ENCODE measurements around the gene ARID4A. TPM values are rescaled to one million over a fixed set of nuclear protein-coding genes. Genes with fewer than 3 reads are reported as not detected.
A peak's percentile ranks its signal among the peaks of the same experiment; 100 is the strongest.
"Not testable (repeated sequence)": the region's sequence is repeated elsewhere in the genome, so short reads cannot be mapped to it uniquely, and the experiment has no call there.

The ARID4A gene
- total and polyA plus RNA-seq, 2 experiments from 2014 or later, result 15.9 to 17.2 TPM

- no peak for DNase-seq (ENCODE audit: low spot score)
- Histone ChIP-seq H3K4me3 (no peak overlapping the region), H3K4me2 (no peak overlapping the region), H3K4me1 (ENCODE audit: insufficient read depth) (no peaks in the 10 kb centered on the region), H3K9me2 (replicated peaks; ENCODE audit: insufficient read depth) (no peaks in the 10 kb centered on the region), H3K27me3 (no peaks in the 10 kb centered on the region), H3K9me3 (ENCODE audit: low read depth) (no peaks in the 10 kb centered on the region), H3K27ac (no peak overlapping the region), H4K20me1 (ENCODE audit: insufficient read depth, poor library complexity, severe bottlenecking) (no peaks in the 10 kb centered on the region), H3K79me2 (no peaks in the 10 kb centered on the region), H3K36me3 (replicated peaks; ENCODE audit: insufficient read depth, low read depth) (no peaks in the 10 kb centered on the region), H2AFZ (no peak overlapping the region)
- 88% methylated on average over 4 of the region's 4 CpGs for WGBS (ENCODE audit: low lambda C conversion rate, missing lambda C conversion rate)
- TF ChIP-seq CTCF (IDR thresholded peaks at IDR 0.05; ENCODE audit: poor library complexity) (no peak), EZH2 (IDR thresholded peaks at IDR 0.05; ENCODE audit: borderline replicate concordance) (no peak), EZH2phosphoT487 (IDR thresholded peaks at IDR 0.05; ENCODE audit: low read depth, severe bottlenecking, unreplicated experiment) (no peak)
These were observed 55.4 kb downstream of the ARID4A start for GRCh38 chr14:58353516-58354299.

GRCh38 chr14:58354808-58355207, 56.5 kb downstream of the ARID4A start:
- DNase-seq (ENCODE audit: low spot score), result no peak
- Histone ChIP-seq H3K4me2 (no peak overlapping the region), H3K27ac (peak overlapping the region; percentile 67), H4K20me1 (ENCODE audit: insufficient read depth, poor library complexity, severe bottlenecking) (no peaks in the 10 kb centered on the region), H3K27me3 (no peaks in the 10 kb centered on the region), H3K4me1 (ENCODE audit: insufficient read depth) (no peaks in the 10 kb centered on the region), H3K9me3 (ENCODE audit: low read depth) (no peaks in the 10 kb centered on the region), H3K79me2 (no peaks in the 10 kb centered on the region), H3K36me3 (replicated peaks; ENCODE audit: insufficient read depth, low read depth) (no peaks in the 10 kb centered on the region), H3K9me2 (replicated peaks; ENCODE audit: insufficient read depth) (no peaks in the 10 kb centered on the region), H2AFZ (no peak overlapping the region), H3K4me3 (no peak overlapping the region)
- WGBS (ENCODE audit: low lambda C conversion rate, missing lambda C conversion rate), result 89% methylated on average over 2 of the region's 2 CpGs
- no peak for TF ChIP-seq EZH2phosphoT487 (IDR thresholded peaks at IDR 0.05; ENCODE audit: low read depth, severe bottlenecking, unreplicated experiment)
- TF ChIP-seq EZH2 (IDR thresholded peaks at IDR 0.05; ENCODE audit: borderline replicate concordance), result no peak
- no peak for TF ChIP-seq CTCF (IDR thresholded peaks at IDR 0.05; ENCODE audit: poor library complexity)

- H3K27ac ChIP-seq, result peak overlapping the region; percentile 67
- TF ChIP-seq EZH2 (IDR thresholded peaks at IDR 0.05; ENCODE audit: borderline replicate concordance) (no peak), EZH2phosphoT487 (IDR thresholded peaks at IDR 0.05; ENCODE audit: low read depth, severe bottlenecking, unreplicated experiment) (no peak), CTCF (IDR thresholded peaks at IDR 0.05; ENCODE audit: poor library complexity) (no peak)
- no peaks in the 10 kb centered on the region for H3K4me1 ChIP-seq (ENCODE audit: insufficient read depth)
- H4K20me1 ChIP-seq (ENCODE audit: insufficient read depth, poor library complexity, severe bottlenecking), result no peaks in the 10 kb centered on the region
- H3K4me2 ChIP-seq, result no peak overlapping the region
- no peak for DNase-seq (ENCODE audit: low spot score)
- no peaks in the 10 kb centered on the region for H3K79me2 ChIP-seq
- H3K36me3 ChIP-seq (replicated peaks; ENCODE audit: insufficient read depth, low read depth), result no peaks in the 10 kb centered on the region
- no peak overlapping the region for H2AFZ ChIP-seq
- no peaks in the 10 kb centered on the region for H3K9me2 ChIP-seq (replicated peaks; ENCODE audit: insufficient read depth)
- H3K9me3 ChIP-seq (ENCODE audit: low read depth), result no peaks in the 10 kb centered on the region
- no peaks in the 10 kb centered on the region for H3K27me3 ChIP-seq
- H3K4me3 ChIP-seq, result no peak overlapping the region
- 72% methylated on average over 1 of the region's 1 CpG for WGBS (ENCODE audit: low lambda C conversion rate, missing lambda C conversion rate)
These were observed 57.9 kb downstream of the ARID4A start for GRCh38 chr14:58356268-58356667.

- not testable (repeated sequence) for H3K4me3 ChIP-seq; H3K9me3 ChIP-seq (ENCODE audit: low read depth); H4K20me1 ChIP-seq (ENCODE audit: insufficient read depth, poor library complexity, severe bottlenecking); H3K4me1 ChIP-seq (ENCODE audit: insufficient read depth); H3K36me3 ChIP-seq (replicated peaks; ENCODE audit: insufficient read depth, low read depth); H3K4me2 ChIP-seq; H3K27ac ChIP-seq; DNase-seq (ENCODE audit: low spot score); H3K27me3 ChIP-seq; H3K79me2 ChIP-seq; H3K9me2 ChIP-seq (replicated peaks; ENCODE audit: insufficient read depth); H2AFZ ChIP-seq
- 100% methylated on average over 1 of the region's 1 CpG for WGBS (ENCODE audit: low lambda C conversion rate, missing lambda C conversion rate)
These were observed 63.9 kb downstream of the ARID4A start for GRCh38 chr14:58362272-58362671.

Data from hepatocyte (in vitro differentiated cells).